Dermis blood vessel endothelial cell (primary cell): ENCODE results near the gene TASL. TPM values are rescaled to one million over a fixed set of nuclear protein-coding genes. Genes with fewer than 3 reads are reported as not detected.
A peak's percentile ranks its signal among the peaks of the same experiment; 100 is the strongest.
"Not testable (repeated sequence)": the region's sequence is repeated elsewhere in the genome, so short reads cannot be mapped to it uniquely, and the experiment has no call there.

Source experiments
- DNase-seq: peaks from one replicate; pipeline ENCODE4 v3.0.0; 2010
- total RNA-seq: library from RNA; depleted of rRNA; stranded (reverse); fragments of >200 nt; gene quantifications from 2 replicates; pipeline ENCODE4 v1.2.3, GENCODE V29; 2014

Gene TASL
- total RNA-seq, 1 donor from 2014 or later: not detected

DNA sequence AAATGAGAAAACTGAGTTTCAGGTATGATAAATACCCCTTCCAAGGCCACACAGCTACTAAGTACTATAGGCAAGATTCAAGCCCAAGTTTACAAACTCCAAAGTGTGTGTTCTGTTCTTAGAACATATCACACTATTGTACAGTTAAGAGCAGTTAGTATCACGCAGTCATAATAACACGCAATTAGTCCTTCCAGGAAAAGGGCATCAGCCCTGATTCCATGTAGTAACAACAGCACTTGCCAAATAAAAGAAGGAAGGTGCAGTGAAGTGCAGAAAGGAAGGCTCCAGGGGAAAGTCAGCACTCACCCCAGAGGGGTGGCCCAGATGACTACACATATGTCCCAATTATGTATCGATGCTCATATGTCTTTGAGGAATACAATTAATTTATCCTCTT is 4.4 kb downstream of the TASL start:
- no peak for DNase-seq

DNA sequence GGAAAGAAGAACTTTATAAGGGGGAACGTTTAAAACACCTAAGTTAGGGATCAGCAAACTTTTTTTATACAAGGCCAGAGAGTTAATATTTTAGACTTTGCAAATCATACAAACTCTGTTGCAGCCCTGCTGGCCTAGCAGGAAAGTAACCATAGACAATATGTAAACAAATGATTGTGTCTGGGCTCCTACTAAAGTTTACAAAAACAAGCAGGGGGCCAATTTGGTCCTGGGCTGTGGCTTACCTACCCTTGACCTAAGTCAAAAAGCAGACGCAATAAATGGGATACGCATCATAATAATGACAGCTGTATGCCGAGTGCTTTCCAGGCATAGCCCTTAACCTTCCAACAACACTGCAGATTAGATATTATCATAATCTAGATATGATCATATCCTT is 4.9 kb downstream of the TASL start:
- DNase-seq: no peak

GRCh38 chrX:30572004-30572403 is 5.6 kb downstream of the TASL start:
- no peak for DNase-seq

GRCh38 chrX:30570505-30570904 is 7.1 kb downstream of the TASL start:
- peak; percentile 44 for DNase-seq

- DNase-seq: no peak
Measured at GRCh38 chrX:30568136-30568535, 9.4 kb downstream of the TASL start.

DNA sequence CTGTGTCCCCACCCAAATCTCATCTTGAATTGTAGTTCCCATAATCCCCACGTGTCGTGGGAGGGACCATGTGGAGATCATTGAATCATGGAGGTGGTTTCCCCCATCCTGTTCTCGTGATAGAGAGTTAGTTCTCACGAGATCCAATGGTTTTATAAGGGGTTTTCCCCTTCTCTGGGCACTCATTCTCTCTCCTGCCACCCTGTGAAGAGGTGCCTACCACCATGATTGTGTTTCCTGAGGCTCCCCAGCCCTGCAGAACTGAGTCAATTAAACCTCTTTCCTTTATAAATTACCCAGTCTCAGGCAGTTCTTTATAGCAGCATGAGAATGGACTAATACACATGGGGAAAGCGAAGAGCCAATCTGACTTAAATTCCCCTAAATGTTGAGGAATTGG is 14.5 kb downstream of the TASL start:
- DNase-seq: not testable (repeated sequence)

DNA sequence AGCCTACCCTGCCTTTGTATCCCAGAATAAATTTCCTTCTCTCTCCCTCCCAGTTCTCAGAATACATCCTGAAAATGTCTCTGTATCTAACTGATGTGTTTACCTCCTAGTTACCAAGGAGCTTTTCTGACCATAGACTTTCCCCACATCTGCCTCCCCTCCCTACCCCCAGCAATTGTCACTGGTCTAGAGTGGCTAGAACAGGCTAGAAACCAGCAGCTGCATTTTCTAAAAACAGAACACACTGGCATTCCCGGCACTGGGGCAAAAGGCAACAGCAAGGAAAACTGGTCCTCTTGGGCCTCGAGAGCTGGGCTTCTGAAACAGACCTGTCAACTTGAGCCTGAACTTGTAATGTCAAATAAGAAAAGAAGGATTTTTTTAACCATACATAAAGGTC is 16.4 kb downstream of the TASL start:
- no peak for DNase-seq

DNA sequence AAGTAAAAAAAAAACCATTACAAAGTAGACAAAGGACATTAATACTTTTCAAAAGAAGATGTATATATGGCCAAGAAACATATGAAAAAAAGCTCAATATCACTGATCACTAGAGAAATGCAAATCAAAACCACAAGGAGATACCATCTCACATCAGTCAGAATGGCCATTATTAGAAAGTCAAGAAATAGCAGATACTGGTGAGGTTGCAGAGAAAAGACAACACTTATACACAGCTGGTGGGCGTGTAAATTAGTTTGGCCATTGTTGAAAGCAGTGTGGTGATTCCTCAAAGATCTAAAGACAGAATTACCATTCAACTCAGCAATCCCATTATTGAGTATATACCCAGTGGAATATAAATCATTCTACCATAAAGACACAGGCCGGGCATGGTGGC is 39.3 kb downstream of the TASL start:
- no peak for DNase-seq

GRCh38 chrX:30533835-30534234 is 43.7 kb downstream of the TASL start:
- no peak for DNase-seq

GRCh38 chrX:30533266-30533665 is 44.3 kb downstream of the TASL start:
- no peak for DNase-seq

DNA sequence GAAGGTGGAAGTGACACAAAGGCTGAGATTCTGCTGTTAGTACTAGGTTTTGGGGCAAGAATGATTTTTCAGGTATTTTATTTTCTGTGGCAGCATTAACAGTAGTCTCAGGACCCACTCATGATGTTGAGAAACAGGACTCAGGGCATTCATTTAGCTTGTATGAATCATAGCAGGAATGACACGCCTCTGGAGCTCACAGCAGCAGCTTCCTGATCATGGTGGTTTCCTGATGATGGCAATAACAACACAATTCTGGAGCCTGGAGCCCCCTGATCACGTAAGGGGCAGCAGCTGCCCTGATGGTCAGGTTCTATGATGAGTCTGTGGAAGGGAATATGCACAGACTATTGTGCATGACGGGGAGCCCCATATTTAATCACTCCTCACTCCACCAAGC is 47.0 kb downstream of the TASL start:
- no peak for DNase-seq

DNA sequence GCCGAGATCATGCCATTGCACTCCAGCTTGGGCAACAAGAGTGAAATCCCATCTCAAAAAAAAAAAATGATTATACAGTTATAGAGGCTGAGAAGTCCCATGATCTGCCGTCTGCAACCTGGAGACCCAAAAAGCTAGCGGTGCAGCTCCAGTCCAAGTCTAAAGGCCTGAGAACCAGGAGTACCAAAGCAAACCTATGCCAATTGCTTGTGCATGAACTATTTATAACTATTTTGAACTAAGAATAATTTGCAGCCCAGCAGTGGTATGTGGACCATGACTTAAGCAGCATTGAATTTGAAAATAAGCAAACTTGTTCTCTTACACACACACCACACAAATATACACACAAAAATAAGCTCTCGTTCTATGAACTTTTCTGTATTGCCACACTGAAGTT is 51.8 kb downstream of the TASL start:
- no peak for DNase-seq

- peak; percentile 0 for DNase-seq
Measured at GRCh38 chrX:30521440-30522182, 56.0 kb downstream of the TASL start.

DNA sequence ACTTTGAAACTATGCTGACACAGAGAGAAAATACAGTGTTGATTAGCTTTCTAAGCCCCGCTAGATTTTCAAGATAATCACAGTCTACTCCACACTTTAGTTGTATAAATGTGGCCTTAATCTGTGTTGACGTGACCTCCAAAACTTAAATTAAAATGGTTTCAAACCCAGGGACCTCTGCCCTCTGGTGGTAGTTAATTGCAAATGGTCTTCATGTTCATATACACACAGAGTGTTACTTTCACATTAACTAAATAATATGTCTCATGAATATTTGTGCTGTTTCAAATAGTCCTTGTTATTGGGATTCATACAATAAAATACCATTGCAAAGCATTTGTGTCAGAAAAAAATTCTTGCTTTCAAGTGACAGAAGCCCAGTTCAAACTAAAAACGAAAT is 64.3 kb downstream of the TASL start:
- DNase-seq: peak; percentile 27

Other genes with a start within 250 kb of the TASL start
- 1.7 and 3.7 TPM in 2 replicates for gene GK, start 75.7 kb upstream of the TASL start, total RNA-seq